Measurements from ENCODE around the gene CADM1.

CADM1 gene

DNA sequence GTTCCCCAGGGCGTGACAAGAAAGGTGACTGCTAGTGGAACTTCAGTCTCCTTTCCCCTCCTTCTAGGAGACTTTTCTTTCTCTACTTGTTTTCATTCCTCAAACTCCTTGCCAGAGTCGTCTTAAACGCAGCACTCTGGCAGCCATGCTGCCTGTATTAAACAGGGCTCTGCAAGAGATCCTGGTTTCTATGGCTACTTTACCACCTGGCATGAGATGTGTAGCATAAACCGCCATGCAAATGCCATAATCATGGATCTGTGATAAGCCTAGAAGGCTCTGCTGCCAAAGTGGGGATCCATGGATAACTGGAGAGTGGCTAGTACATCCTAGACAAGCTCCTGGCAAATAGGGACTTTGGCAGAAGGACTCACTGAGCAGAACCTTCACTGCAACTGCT lies 321.1 kb downstream of the CADM1 start:
- Histone ChIP-seq H3K4me2 (ENCODE audit: low read depth, low read length) (no peak overlapping the region), H3K27me3 (replicated peaks; ENCODE audit: insufficient read depth, low read length) (no peaks in the 10 kb centered on the region), H3K4me1 (ENCODE audit: low read length) (no peaks in the 10 kb centered on the region), H3K4me3 (ENCODE audit: low read length) (no peak overlapping the region), H3K27ac (ENCODE audit: low read length) (no peak overlapping the region), H2AFZ (ENCODE audit: low read length) (no peak overlapping the region), H3K36me3 (replicated peaks; ENCODE audit: insufficient read depth, low read length) (no peaks in the 10 kb centered on the region), H4K20me1 (ENCODE audit: insufficient read depth, low read length) (no peaks in the 10 kb centered on the region), H3F3A (ENCODE audit: insufficient read depth, low read length) (no peaks in the 10 kb centered on the region), H3K79me2 (ENCODE audit: low read length) (no peaks in the 10 kb centered on the region), H3K9me3 (replicated peaks; ENCODE audit: insufficient read depth, low read length) (no peaks in the 10 kb centered on the region), H3K9me2 (replicated peaks; ENCODE audit: insufficient read depth, low read length) (no peaks in the 10 kb centered on the region), H3K9ac (ENCODE audit: low read length) (no peak overlapping the region)
- DNase-seq: no peak
- TF ChIP-seq EZH2phosphoT487 (IDR thresholded peaks at IDR 0.05; ENCODE audit: low read length) (no peak), EZH2 (optimal IDR thresholded peaks at IDR 0.05; ENCODE audit: low read depth, low read length) (no peak)
- TF ChIP-seq, protein P1, sequence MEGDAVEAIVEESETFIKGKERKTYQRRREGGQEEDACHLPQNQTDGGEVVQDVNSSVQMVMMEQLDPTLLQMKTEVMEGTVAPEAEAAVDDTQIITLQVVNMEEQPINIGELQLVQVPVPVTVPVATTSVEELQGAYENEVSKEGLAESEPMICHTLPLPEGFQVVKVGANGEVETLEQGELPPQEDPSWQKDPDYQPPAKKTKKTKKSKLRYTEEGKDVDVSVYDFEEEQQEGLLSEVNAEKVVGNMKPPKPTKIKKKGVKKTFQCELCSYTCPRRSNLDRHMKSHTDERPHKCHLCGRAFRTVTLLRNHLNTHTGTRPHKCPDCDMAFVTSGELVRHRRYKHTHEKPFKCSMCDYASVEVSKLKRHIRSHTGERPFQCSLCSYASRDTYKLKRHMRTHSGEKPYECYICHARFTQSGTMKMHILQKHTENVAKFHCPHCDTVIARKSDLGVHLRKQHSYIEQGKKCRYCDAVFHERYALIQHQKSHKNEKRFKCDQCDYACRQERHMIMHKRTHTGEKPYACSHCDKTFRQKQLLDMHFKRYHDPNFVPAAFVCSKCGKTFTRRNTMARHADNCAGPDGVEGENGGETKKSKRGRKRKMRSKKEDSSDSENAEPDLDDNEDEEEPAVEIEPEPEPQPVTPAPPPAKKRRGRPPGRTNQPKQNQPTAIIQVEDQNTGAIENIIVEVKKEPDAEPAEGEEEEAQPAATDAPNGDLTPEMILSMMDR (IDR thresholded peaks at IDR 0.05; ENCODE audit: low read length): no peak

DNA sequence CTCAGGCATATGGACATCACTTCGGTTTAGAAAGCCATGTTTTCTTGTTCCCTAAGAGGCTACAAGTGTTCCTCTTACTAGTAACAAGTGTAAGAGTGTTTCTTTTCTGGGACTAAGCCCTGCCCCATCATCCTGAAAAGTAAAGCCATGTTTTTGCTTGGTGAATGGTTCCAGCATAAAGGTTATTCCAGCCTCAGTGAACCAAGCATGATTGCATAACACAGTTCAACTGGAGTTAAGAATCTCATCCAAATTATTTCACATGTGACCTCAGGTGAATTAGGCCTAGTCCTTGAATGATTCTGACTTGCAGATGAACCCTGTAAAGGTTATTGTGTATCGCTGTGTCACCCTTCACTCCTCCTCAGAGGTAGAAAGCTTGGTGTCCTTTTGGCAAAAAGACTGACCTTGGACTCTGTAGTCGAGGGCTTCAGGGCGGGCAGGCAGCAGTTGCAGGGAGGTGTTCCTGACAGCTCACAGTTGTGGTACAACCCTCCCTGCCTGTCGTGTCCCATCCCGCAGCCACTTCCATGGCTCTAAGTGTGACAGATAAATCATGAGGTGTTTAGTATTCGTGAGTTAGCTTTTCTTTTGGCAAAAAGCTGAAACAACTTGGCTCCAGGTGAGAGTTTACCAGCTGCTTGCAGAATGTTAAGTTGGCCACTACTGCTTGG lies 321.8 kb downstream of the CADM1 start:
- Histone ChIP-seq H3K4me1 (ENCODE audit: low read length) (no peaks in the 10 kb centered on the region), H3K27me3 (replicated peaks; ENCODE audit: insufficient read depth, low read length) (no peaks in the 10 kb centered on the region), H3K9me3 (replicated peaks; ENCODE audit: insufficient read depth, low read length) (no peaks in the 10 kb centered on the region), H3F3A (ENCODE audit: insufficient read depth, low read length) (no peaks in the 10 kb centered on the region), H4K20me1 (ENCODE audit: insufficient read depth, low read length) (no peaks in the 10 kb centered on the region), H3K9ac (ENCODE audit: low read length) (no peak overlapping the region), H3K27ac (ENCODE audit: low read length) (no peak overlapping the region), H3K79me2 (ENCODE audit: low read length) (no peaks in the 10 kb centered on the region), H2AFZ (ENCODE audit: low read length) (no peak overlapping the region), H3K4me3 (ENCODE audit: low read length) (no peak overlapping the region), H3K9me2 (replicated peaks; ENCODE audit: insufficient read depth, low read length) (no peaks in the 10 kb centered on the region), H3K36me3 (replicated peaks; ENCODE audit: insufficient read depth, low read length) (no peaks in the 10 kb centered on the region), H3K4me2 (ENCODE audit: low read depth, low read length) (no peak overlapping the region)
- TF ChIP-seq EZH2phosphoT487 (IDR thresholded peaks at IDR 0.05; ENCODE audit: low read length): no peak
- no peak for TF ChIP-seq EZH2 (optimal IDR thresholded peaks at IDR 0.05; ENCODE audit: low read depth, low read length)
- TF ChIP-seq, protein P1 (IDR thresholded peaks at IDR 0.05; ENCODE audit: low read length): no peak
- no peak for DNase-seq

DNA sequence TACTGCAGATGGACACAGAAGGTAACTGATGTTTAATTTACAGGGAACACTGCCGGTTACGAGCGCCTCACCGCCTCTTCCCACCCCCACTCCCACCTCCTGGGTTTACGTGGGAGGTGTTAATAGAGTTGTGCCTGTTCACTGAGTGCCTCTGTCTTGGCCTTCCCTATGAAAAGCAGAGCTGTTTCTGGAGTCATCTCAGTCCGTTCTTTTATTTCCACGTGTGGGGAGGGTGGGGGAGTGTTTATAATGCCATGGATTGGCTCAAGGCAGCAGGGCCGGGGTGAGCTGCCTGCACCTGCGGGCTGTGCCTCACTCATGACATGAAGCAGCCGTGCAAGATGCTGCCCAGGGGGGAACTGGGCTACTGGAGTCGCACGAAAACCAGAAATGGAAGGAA lies 322.7 kb downstream of the CADM1 start:
- H3K4me2 ChIP-seq (ENCODE audit: low read depth, low read length): no peak overlapping the region
- H3K36me3 ChIP-seq (replicated peaks; ENCODE audit: insufficient read depth, low read length): no peaks in the 10 kb centered on the region
- no peaks in the 10 kb centered on the region for H3K9me3 ChIP-seq (replicated peaks; ENCODE audit: insufficient read depth, low read length)
- no peak overlapping the region for H3K4me3 ChIP-seq (ENCODE audit: low read length)
- no peaks in the 10 kb centered on the region for H3K9me2 ChIP-seq (replicated peaks; ENCODE audit: insufficient read depth, low read length)
- no peaks in the 10 kb centered on the region for H3K27me3 ChIP-seq (replicated peaks; ENCODE audit: insufficient read depth, low read length)
- H4K20me1 ChIP-seq (ENCODE audit: insufficient read depth, low read length): no peaks in the 10 kb centered on the region
- no peak overlapping the region for H3K9ac ChIP-seq (ENCODE audit: low read length)
- no peaks in the 10 kb centered on the region for H3K4me1 ChIP-seq (ENCODE audit: low read length)
- H3K79me2 ChIP-seq (ENCODE audit: low read length): no peaks in the 10 kb centered on the region
- no peak overlapping the region for H3K27ac ChIP-seq (ENCODE audit: low read length)
- no peaks in the 10 kb centered on the region for H3F3A ChIP-seq (ENCODE audit: insufficient read depth, low read length)
- TF ChIP-seq, protein P1 (IDR thresholded peaks at IDR 0.05; ENCODE audit: low read length): no peak
- no peak for TF ChIP-seq EZH2 (optimal IDR thresholded peaks at IDR 0.05; ENCODE audit: low read depth, low read length)
- TF ChIP-seq EZH2phosphoT487 (IDR thresholded peaks at IDR 0.05; ENCODE audit: low read length): no peak
- no peak for DNase-seq
- no peak overlapping the region for H2AFZ ChIP-seq (ENCODE audit: low read length)
